Chondrocyte (in vitro differentiated cells): ENCODE data around the gene SLAMF8. TPM values are rescaled to one million over a fixed set of nuclear protein-coding genes. Genes with fewer than 3 reads are reported as not detected.
A peak's percentile ranks its signal among the peaks of the same experiment; 100 is the strongest.

Experiments used
- DNase-seq: peaks from one replicate; pipeline ENCODE4 v3.0.0; 2021; ENCODE audit warnings: mixed read lengths, low spot score
- H3K27ac Mint-ChIP-seq: one replicate; pipeline ENCODE4 v1.8.0; 2021; ENCODE audit warnings: mild to moderate bottlenecking, moderate library complexity, mixed read lengths; ENCODE audit not compliant: unreplicated experiment
- H3K27me3 Mint-ChIP-seq: 2 replicates; pipeline ENCODE4 v1.8.0; 2021; ENCODE audit warnings: low read depth, mixed read lengths
- H3K36me3 Mint-ChIP-seq: 2 replicates; pipeline ENCODE4 v1.8.0; 2021; ENCODE audit warnings: low read depth, mixed read lengths
- H3K4me1 Mint-ChIP-seq: 2 replicates; pipeline ENCODE4 v1.8.0; 2021; ENCODE audit warnings: low read depth, mild to moderate bottlenecking, mixed read lengths
- H3K4me3 Mint-ChIP-seq: one replicate; pipeline ENCODE4 v1.8.0; 2021; ENCODE audit warnings: mild to moderate bottlenecking, moderate library complexity, mixed read lengths; ENCODE audit not compliant: unreplicated experiment
- H3K9me3 Mint-ChIP-seq: 2 replicates; pipeline ENCODE4 v1.8.0; 2021; ENCODE audit warnings: low read depth, mixed read lengths
- CTCF ChIP-seq: fragments of 200-600 bp; sonication (generic); IDR thresholded peaks from 2 replicates; pipeline ENCODE4 v1.5.0; 2021; ENCODE audit warnings: antibody characterized with exemption, mild to moderate bottlenecking, moderate library complexity
- total RNA-seq: library from RNA; stranded (reverse); gene quantifications from 3 replicates; pipeline ENCODE4 v1.2.1, GENCODE V29; 2021

Gene SLAMF8
- total RNA-seq, 1 donor from 2014 or later: not detected

GRCh38 chr1:159854116-159854692 lies 27.5 kb downstream of the SLAMF8 start:
- DNase-seq: no peak
- no peaks in the 10 kb centered on the region for H3K36me3 Mint-ChIP-seq
- H3K27ac Mint-ChIP-seq: peak overlapping the region; percentile 89
- no peaks in the 10 kb centered on the region for H3K27me3 Mint-ChIP-seq
- peaks cover under 1% of the 10 kb centered on the region for H3K9me3 Mint-ChIP-seq
- peaks cover 24% of the 10 kb centered on the region for H3K4me1 Mint-ChIP-seq
- H3K4me3 Mint-ChIP-seq: peak overlapping the region; percentile 83
- no peak for TF ChIP-seq CTCF

- H3K4me1 Mint-ChIP-seq: peaks cover 22% of the 10 kb centered on the region
- peak overlapping the region; percentile 83 for H3K4me3 Mint-ChIP-seq
- no peaks in the 10 kb centered on the region for H3K36me3 Mint-ChIP-seq
- no peak for DNase-seq
- no peaks in the 10 kb centered on the region for H3K27me3 Mint-ChIP-seq
- no peaks in the 10 kb centered on the region for H3K9me3 Mint-ChIP-seq
- peak overlapping the region; percentile 76 for H3K27ac Mint-ChIP-seq
- peak; percentile 7 for TF ChIP-seq CTCF
These were observed 28.1 kb downstream of the SLAMF8 start for GRCh38 chr1:159854693-159855192.

- Mint-ChIP-seq H3K27me3 (no peaks in the 10 kb centered on the region), H3K9me3 (no peaks in the 10 kb centered on the region), H3K27ac (no peak overlapping the region), H3K4me3 (peak overlapping the region; percentile 83), H3K4me1 (peaks cover 17% of the 10 kb centered on the region), H3K36me3 (no peaks in the 10 kb centered on the region)
- DNase-seq: no peak
- TF ChIP-seq CTCF: no peak
These were observed 29.0 kb downstream of the SLAMF8 start for GRCh38 chr1:159855709-159856108.

- TF ChIP-seq CTCF: no peak
- no peak overlapping the region for H3K27ac Mint-ChIP-seq
- H3K4me1 Mint-ChIP-seq: peaks cover 17% of the 10 kb centered on the region
- H3K4me3 Mint-ChIP-seq: no peak overlapping the region
- no peaks in the 10 kb centered on the region for H3K27me3 Mint-ChIP-seq
- no peaks in the 10 kb centered on the region for H3K9me3 Mint-ChIP-seq
- H3K36me3 Mint-ChIP-seq: no peaks in the 10 kb centered on the region
- DNase-seq: no peak
These were observed 29.9 kb downstream of the SLAMF8 start for GRCh38 chr1:159856576-159856975.

GRCh38 chr1:159857889-159858288 lies 31.2 kb downstream of the SLAMF8 start:
- Mint-ChIP-seq H3K27me3 (no peaks in the 10 kb centered on the region), H3K9me3 (no peaks in the 10 kb centered on the region), H3K4me1 (peaks cover 17% of the 10 kb centered on the region), H3K36me3 (no peaks in the 10 kb centered on the region), H3K27ac (no peak overlapping the region), H3K4me3 (no peak overlapping the region)
- DNase-seq: no peak
- TF ChIP-seq CTCF: no peak
